IPS DF 19.7 (cell line): ENCODE results near the gene FAM174C.
"Not testable (repeated sequence)": the region's sequence is repeated elsewhere in the genome, so short reads cannot be mapped to it uniquely, and the experiment has no call there.

ENCODE experiments used
- DNase-seq: peaks from one replicate; pipeline ENCODE4 v3.0.0-alpha.2; 2013; ENCODE audit warnings: low read depth, low spot score

FAM174C gene

DNA sequence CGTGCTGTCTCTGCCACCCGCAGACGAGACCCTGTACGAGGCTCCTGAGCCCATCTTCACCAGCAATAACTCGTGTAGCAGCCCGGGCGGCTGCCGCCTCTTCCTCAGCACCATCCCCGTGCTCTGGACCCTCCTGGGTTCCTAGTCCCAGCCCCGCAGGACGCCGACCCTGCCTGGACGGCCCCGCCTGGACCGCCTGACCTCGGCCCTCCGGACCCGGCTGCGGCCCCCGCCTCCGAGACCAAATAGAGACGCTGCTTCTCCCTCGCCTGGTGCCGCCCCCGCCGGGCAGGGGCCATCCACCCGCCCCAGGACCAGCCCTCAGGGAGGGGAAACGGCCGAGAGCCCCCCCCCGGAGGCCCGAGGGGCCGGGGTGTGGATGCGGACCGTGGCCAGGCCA lies 24.5 kb downstream of the FAM174C start:
- no peak for DNase-seq

DNA sequence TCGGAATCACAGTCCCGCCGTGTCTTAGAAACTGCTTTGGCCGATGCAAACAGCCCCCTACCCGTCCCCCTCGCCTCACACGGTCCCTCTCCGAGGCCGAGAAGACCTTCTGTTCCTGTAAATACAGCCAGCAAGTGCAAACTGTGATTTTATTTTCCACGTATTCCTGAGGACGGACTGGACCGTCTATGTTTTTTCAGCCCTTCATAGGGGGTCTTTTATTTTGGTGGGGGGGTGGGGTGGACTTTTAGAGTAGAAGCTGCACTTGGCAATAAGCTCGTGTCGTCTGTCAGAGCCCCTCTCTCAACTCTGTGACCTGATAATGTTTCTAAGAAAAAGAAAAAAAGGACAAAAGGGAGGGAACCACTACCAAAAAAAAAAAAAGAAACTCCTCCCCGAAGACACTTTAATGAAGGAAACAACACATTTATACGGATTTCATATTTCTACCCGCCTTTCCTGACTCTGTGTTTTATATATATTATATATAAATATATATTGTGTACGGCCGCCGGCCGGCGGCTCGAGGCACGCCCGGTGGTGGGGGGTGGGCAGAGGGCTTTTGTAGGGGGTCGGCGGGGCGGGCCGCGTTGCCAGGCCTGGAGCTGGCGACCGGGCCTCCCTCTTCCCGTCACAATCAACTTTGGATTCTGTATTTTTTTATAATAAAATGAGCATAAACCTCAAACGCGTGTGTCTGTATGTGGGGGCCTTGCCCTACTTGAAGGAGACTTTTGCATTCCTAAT lies 25.6 kb downstream of the FAM174C start:
- DNase-seq = no peak

DNA sequence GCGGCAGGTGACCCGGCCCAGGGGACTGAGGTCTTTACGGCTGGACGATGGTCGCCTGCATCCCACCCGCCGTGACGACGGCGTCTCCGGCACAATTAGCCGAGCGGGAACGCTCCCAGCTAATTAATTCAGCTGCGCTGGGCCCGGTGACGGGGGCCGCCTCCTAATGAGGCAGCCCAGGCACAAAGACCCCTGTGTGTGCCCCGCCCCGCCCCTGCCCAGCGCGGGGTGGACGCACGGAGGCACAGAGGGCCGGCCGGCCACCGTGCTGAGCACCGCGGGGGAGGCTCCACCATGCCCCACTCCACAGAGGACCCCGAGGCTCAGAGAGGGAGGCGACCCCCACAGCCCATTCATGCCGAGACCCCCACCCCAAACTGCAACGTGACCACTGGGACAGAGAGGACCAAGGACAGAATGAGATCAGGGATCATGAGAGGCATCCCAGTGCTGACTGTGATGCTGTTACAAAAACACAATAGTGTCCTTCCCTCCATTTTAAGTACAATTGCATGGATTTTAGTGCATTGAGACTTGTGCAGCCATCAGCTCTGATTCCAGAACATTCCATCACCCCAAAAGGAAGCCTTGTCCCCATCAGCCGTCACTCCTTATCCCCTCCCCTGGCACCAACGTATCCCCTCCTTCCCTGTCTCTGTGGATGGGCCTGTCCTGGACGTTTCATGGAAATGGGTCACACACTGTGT lies 27.4 kb downstream of the FAM174C start:
- no peak for DNase-seq

DNA sequence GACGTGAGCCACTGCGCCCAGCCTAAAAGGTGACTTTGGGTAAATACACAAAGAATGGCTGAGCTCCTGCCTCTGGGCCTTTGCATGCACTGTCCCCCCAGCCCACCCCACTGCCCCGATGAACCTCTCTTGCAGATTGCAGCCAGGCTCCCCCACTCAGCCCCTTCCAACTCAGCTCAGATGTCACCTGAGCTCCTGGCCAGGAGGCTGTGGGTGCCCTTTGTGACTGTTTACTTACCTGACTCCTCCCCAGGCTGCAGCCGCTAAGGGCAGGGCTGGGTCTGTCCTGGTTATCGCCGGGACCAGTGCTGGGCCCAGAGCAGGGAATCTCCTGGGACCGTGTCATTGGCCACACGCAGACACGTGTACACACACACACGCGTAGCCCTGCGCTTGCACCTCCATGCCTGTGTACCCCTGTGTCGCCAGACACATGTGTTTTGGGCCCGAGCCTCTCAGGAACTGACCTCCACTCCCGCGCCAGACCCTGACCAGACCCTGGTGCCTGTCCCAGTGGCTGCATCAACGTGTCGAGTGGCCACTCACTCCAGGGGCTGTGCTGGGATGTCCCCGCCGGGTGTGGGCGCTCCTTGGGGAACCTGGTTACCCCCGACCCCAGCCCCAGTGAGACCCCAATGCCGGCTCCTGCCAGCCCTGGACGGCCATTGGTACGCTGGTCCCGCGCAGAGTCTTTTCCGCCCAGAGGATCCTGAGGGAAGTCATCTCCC lies 29.0 kb downstream of the FAM174C start:
- DNase-seq = no peak

GRCh38 chr19:1305354-1305753 lies 30.0 kb downstream of the FAM174C start:
- not testable (repeated sequence) for DNase-seq

DNA sequence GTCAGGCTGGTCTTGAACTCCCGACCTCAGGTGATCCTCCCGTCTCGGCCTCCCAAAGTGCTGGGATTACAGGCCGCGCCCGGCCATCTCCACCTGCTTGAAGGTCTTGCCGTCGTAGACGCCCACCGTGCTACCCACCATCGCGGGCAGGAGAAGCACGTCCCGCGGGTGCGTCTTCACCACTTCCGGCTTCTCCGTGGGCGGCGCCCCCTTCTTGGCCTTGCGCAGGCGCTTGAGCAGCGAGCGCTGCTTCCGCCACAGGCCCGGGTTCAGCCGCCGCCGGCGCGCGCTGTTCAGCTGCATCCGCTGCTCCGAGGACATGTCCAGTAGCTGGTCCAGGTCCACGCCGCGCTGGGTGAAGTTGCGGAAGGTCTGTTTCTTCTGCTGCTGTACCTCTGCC lies 32.0 kb downstream of the FAM174C start:
- DNase-seq = no peak

- no peak for DNase-seq
Measured at GRCh38 chr19:1307755-1308303, 32.5 kb downstream of the FAM174C start.

GRCh38 chr19:1308718-1309117 lies 33.4 kb downstream of the FAM174C start:
- no peak for DNase-seq

DNA sequence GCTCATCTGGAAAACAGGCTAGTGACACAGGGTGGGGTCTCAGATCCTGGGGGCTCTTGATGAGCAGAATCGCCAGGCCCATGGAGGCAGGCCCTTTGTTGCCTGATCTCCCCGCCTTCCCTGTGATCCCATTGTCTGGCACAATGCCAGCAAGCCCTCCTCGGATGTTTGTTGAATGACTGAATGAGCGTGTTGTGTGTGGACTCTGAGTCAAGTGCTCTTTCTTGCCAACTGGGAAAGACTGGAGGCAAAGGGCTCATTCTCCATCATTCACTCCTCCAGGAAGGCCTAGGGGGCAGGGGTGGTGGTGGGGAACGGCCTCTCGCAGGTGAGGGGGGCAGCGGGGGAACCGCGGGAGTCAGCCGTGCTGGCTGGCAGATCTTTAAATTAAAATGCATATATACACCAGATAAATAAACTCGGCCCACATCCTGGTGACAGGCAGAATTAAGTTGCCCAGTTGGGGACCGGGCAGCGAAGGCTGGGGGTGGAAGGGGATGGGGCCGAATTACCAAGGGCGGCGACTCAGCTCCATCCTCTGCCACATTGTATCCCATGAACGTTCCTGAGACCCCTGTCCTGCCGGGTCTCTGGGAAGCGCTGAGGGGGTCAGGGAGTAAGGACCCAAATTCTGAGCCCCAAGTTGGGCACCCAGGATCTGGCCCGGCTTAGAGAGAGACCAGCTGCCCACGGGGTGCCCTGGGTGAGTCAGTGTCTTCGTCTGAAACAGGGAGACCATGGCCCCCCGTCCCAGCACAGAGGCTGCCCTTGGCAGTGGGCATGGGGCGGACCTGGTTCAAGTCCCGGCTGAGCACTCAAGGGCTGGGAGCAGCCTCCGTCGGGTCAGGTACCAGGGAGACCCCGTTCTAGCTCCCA lies 34.9 kb downstream of the FAM174C start:
- DNase-seq = no peak

DNA sequence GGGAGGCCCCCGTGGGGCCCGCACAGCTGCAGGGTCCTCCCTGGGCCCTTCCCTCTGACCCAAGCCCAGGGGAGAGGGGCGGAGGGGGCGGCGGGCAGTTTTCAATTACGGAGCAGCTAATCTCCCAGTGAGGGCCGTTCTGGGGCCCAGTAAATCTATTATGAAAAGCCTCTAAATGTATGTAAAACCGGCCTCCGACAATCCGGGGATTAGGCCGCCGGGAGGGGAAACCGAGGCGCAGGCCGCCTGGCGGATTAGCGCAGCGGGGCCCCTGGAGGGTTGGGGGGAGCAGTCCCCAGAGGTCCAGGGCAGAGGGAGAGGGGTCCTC lies 35.5 kb downstream of the FAM174C start:
- DNase-seq = no peak

DNA sequence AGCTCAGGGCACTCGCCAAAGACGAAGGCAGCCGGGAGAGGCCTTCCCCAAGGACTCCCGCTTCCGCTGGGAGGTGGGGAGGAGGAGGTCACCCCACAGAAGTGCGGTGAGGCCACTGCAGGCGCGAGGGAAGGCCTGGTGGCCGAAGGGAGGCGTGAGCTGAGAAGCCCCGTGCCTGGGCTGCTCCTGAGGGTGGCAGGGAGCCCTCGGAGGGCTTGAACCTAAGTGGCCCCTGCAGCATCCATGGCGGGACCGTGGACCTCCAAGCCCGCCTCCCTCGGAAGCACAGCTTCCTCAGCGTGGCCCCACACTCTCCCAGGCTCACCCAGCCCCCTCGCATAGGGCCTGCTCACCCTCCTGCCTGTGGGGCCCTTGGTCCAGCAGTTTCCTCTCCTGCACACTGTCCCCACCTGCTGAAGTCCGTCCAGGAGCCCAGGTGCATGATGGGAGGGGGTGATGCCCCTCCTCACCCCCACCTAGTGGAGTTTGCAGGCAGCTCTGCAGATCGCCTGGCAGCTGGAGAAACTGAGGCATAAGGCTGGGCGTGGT lies 36.3 kb downstream of the FAM174C start:
- DNase-seq = no peak

GRCh38 chr19:1312767-1313694 lies 37.7 kb downstream of the FAM174C start:
- no peak for DNase-seq

GRCh38 chr19:1313695-1314613 lies 38.6 kb downstream of the FAM174C start:
- no peak for DNase-seq

DNA sequence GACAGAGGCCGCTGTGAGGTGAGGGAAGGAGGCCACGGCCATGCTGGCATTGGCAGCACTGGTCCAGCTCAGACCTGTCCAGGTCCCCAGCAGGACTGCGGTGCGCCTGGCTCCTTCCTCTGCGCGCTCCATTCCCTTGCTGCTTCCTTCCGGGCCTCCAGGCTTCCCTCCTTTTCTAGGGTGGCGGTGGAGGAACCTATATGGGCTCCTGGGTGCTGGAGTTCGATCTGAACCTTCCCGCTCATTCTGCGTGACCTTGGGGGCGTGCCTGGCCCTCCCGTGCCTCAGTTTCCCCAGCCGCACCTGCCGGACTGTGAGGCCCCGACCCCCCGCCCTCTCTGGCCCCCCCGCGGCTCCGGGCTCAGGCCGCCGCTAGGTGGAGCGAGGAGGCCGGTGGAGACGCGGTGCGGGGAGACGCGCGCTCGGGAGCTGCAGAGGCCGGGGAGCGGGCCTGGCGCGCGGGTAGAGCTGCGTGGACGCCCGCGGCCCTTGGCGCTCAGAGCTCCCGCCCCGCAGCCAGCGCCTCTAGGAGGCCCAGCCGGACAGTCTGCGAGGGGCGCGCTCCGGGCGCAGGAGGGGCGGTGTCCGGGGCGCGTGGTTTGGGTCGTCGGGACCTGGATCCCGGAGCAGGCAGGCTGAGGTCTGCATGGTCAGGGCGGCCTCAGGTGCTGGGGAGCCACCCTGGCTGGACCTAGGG lies 40.3 kb downstream of the FAM174C start:
- no peak for DNase-seq

DNA sequence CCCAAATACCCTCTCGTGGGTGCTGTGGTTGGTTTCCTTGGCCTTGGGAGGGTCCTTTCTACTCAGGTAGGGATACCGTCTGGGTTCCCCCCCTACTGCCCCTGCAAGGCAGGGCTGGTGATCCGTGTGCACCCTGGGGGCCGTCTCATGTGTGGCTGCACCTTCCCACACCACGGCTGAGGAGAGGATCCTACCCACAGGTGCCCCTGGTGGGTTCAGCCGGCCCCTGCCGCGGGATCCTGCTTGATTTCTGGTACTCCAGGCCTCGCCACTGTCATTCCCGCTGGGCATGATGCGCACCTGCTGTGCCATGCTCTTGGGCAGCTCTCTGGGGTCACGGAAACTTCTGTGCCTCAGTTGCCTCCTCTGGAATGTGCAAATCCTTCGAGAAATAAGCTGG lies 41.1 kb downstream of the FAM174C start:
- DNase-seq = no peak

DNA sequence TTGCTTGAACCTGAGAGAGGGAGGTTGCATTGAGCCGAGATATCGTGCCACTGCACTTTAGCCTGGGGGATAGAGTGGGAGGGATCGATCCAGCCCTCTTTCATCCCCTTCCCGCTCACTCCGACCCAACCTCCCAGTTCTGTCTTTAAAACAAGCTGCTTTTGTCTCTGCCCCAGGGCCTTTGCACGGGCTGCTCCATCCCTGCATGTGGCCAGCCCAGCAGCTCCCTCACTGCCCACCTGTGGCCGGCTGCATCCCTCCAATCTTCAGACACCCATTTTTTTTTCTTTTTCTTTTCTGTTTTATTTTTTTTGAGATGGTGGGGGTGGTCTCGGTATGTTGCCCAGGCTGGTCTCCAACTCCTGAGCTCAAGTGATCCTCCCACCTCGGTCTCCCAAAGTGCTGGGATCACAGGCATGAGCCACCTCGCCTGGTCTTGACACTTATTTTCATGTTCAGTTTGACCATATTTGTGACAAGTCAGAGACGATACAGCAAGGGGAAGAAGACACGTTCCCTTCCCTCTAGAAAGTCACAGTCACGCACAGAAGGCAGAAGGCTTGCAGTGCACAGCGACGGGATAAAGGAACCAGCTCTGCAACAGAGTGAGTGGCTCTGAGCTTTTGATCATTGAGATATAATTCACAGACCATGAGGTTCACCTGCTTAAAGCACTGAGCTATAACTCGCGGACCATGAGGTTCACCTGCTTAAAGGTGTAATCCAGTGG lies 42.1 kb downstream of the FAM174C start:
- DNase-seq = no peak

- no peak for DNase-seq
Measured at GRCh38 chr19:1318678-1319471, 43.5 kb downstream of the FAM174C start.
